Ishikawa (cell line): ENCODE results near the gene LGALS1.

Experiments used
- FOXM1 ChIP-seq: IDR thresholded peaks from 2 replicates; pipeline ENCODE4 v1.6.1; 2012; ENCODE audit warnings: low read depth, borderline replicate concordance
- TAF1 ChIP-seq: IDR thresholded peaks from 2 replicates; pipeline ENCODE4 v1.6.1; 2012; ENCODE audit warnings: low read depth, mild to moderate bottlenecking
- TCF12 ChIP-seq: IDR thresholded peaks from 2 replicates; pipeline ENCODE4 v1.6.1; 2012; ENCODE audit warnings: low read depth
- YY1 ChIP-seq: IDR thresholded peaks from 2 replicates; pipeline ENCODE4 v1.6.1; 2012; ENCODE audit warnings: low read depth
- ZBTB7A ChIP-seq: IDR thresholded peaks from 2 replicates; pipeline ENCODE4 v1.6.1; 2012; ENCODE audit warnings: low read depth

DNA sequence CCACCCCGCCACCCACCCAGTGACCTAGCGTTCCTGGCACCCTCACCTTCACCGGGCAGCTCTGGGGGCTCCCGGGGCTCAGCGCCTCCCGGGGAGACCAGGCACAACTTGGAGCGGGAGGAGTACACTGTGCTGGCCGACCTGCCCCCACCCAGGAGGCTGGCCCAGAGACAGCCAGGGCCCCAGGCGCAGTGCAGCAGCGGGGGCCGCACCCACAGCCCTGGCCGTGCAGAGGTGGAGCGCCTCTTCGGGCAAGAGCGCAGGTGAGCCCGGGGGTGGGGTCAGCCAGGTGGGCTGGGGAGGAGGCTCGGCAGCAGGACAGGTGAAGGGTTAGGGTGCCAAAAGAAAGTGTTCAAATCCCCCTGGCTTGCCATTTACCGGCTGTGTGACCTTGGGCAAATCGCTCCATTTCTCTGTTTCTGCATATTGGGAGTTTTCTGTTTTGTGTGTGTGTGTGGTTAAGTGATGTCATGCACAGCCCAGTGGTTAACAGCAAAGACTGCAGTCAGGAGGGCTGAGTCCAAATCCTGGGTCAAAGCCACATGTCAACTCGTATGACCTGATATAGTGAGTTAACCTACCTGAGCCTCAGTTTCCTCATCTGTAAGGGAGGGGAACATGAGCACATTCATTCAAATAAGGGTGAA is 50.9 kb downstream of the LGALS1 start:
- no peak for TF ChIP-seq FOXM1
- no peak for TF ChIP-seq ZBTB7A
- TF ChIP-seq TCF12, result no peak
- TF ChIP-seq YY1, result no peak
- TF ChIP-seq TAF1, result no peak
